Gastrocnemius medialis (tissue), 4 donors: Measurements from ENCODE around the gene LRRC43.

Source experiments
- POLR2A ChIP-seq, 2 donors: fragments of 450-650 bp; IDR thresholded peaks; one replicate each; pipeline ENCODE4 v1.6.1; 2017; ENCODE audit warnings: antibody characterized with exemption in 2 of 2, mild to moderate bottlenecking in 2 of 2, moderate library complexity in 2 of 2
- TF ChIP-seq, protein P1 (sequence below), 5 experiments: fragments of 450-650 bp in 3 of 5; fragments of 200-600 bp in 2 of 5; sonication (generic) in 2 of 5; IDR thresholded peaks in 4 of 5; conservative IDR thresholded peaks in 1 of 5; 1 replicate in 4 of 5; 2 replicates in 1 of 5; pipeline ENCODE4 v1.5.1; 2016 to 2019; ENCODE audit warnings: antibody characterized with exemption in 5 of 5, mild to moderate bottlenecking in 3 of 5, moderate library complexity in 3 of 5

DNA sequence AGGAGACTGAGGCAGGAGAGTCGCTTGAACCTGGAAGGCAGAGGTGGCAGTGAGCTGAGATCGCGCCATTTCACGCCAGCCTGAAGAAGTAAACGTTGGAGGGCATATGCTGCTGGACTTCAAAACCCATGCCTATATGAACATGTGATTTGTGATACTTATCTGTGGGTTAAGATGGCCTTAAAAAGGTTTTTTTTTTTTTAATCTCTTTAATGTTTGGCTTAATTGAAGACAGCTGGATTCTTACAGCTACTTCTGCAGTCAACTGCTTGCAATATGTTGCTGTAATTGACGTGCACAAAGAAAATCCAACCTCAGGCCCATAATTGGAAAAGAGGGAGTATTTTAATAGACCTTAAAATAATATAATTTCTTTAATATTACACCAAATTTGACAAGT is 19.1 kb downstream of the LRRC43 start:
- TF ChIP-seq POLR2A (IDR thresholded peaks at IDR 0.05) = no peak
- TF ChIP-seq, protein P1, sequence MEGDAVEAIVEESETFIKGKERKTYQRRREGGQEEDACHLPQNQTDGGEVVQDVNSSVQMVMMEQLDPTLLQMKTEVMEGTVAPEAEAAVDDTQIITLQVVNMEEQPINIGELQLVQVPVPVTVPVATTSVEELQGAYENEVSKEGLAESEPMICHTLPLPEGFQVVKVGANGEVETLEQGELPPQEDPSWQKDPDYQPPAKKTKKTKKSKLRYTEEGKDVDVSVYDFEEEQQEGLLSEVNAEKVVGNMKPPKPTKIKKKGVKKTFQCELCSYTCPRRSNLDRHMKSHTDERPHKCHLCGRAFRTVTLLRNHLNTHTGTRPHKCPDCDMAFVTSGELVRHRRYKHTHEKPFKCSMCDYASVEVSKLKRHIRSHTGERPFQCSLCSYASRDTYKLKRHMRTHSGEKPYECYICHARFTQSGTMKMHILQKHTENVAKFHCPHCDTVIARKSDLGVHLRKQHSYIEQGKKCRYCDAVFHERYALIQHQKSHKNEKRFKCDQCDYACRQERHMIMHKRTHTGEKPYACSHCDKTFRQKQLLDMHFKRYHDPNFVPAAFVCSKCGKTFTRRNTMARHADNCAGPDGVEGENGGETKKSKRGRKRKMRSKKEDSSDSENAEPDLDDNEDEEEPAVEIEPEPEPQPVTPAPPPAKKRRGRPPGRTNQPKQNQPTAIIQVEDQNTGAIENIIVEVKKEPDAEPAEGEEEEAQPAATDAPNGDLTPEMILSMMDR (IDR thresholded peaks at IDR 0.05 in 4 of 5, conservative IDR thresholded peaks at IDR 0.05 in 1 of 5) = no peak
